OCI-LY1 (cell line): Measurements from ENCODE around the gene TIAL1.

Experiments used
- H2AFZ ChIP-seq: fragments of 200-600 bp; sonication (generic), shearing (Covaris generic); 2 replicates; pipeline ENCODE4 v1.6.0; 2014; ENCODE audit warnings: antibody characterized with exemption, mild to moderate bottlenecking, low read length
- H3F3A ChIP-seq: fragments of 200-600 bp; sonication (generic), shearing (Covaris generic); 2 replicates; pipeline ENCODE4 v1.6.0; 2014; ENCODE audit warnings: mild to moderate bottlenecking, antibody characterized with exemption, low read length, moderate library complexity; ENCODE audit not compliant: insufficient read depth
- H3K27ac ChIP-seq: fragments of 200-600 bp; sonication (generic); 2 replicates; pipeline ENCODE4 v1.5.1; 2014; ENCODE audit warnings: low read length, mixed run types, mild to moderate bottlenecking, low read depth; ENCODE audit not compliant: poor library complexity, severe bottlenecking
- H3K27me3 ChIP-seq: fragments of 200-600 bp; sonication (generic); 2 replicates; pipeline ENCODE4 v1.6.0; 2014; ENCODE audit warnings: antibody characterized with exemption, mild to moderate bottlenecking, low read length, moderate library complexity; ENCODE audit not compliant: insufficient read depth
- H3K36me3 ChIP-seq: fragments of 200-600 bp; sonication (generic); 2 replicates; pipeline ENCODE4 v1.6.1; 2014; ENCODE audit warnings: mild to moderate bottlenecking, antibody characterized with exemption, low read length, moderate library complexity, mixed read lengths; ENCODE audit not compliant: insufficient read depth
- H3K4me1 ChIP-seq: fragments of 200-600 bp; sonication (generic); 2 replicates; pipeline ENCODE4 v1.5.1; 2014; ENCODE audit warnings: mild to moderate bottlenecking, low read length, moderate library complexity; ENCODE audit not compliant: insufficient read depth, severe bottlenecking
- H3K4me2 ChIP-seq: fragments of 200-600 bp; sonication (generic), shearing (Covaris generic); 2 replicates; pipeline ENCODE4 v1.6.1; 2014; ENCODE audit warnings: low read length
- H3K4me3 ChIP-seq: fragments of 200-600 bp; sonication (generic); 2 replicates; pipeline ENCODE4 v1.5.1; 2014; ENCODE audit warnings: low read length, low read depth, mild to moderate bottlenecking, mixed read lengths; ENCODE audit not compliant: poor library complexity, severe bottlenecking
- H3K79me2 ChIP-seq: fragments of 200-600 bp; shearing (Covaris generic); 2 replicates; pipeline ENCODE4 v1.6.1; 2016; ENCODE audit warnings: mixed run types, low read length, mixed read lengths; ENCODE audit not compliant: insufficient read depth
- H3K9ac ChIP-seq: fragments of 200-600 bp; sonication (generic), shearing (Covaris generic); 2 replicates; pipeline ENCODE4 v1.6.1; 2014; ENCODE audit warnings: mild to moderate bottlenecking, low read length, mixed read lengths
- H3K9me2 ChIP-seq: fragments of 200-600 bp; sonication (generic), shearing (Covaris generic); 2 replicates; pipeline ENCODE4 v1.6.1; 2014; ENCODE audit warnings: low read depth, mild to moderate bottlenecking, low read length, mixed read lengths
- H3K9me3 ChIP-seq: fragments of 200-600 bp; shearing (Covaris generic); 2 replicates; pipeline ENCODE4 v1.6.1; 2014; ENCODE audit warnings: low read length, mixed read lengths
- H4K20me1 ChIP-seq: fragments of 200-600 bp; sonication (generic), shearing (Covaris generic); 2 replicates; pipeline ENCODE4 v1.6.0; 2016; ENCODE audit warnings: mild to moderate bottlenecking, low read length; ENCODE audit not compliant: insufficient read depth
- EZH2 ChIP-seq: fragments of 200-600 bp; sonication (generic), shearing (Covaris generic); IDR thresholded peaks from 2 replicates; pipeline ENCODE4 v1.8.0; 2017; ENCODE audit warnings: borderline replicate concordance, mixed run types, mild to moderate bottlenecking, antibody characterized with exemption, low read length, moderate library complexity, mixed read lengths
- TF ChIP-seq, protein P1 (sequence below): fragments of 200-600 bp; sonication (generic), shearing (Covaris generic); IDR thresholded peaks from 2 replicates; pipeline ENCODE4 v1.5.1; 2017; ENCODE audit warnings: mild to moderate bottlenecking, antibody characterized with exemption, low read length, moderate library complexity, mixed read lengths

TIAL1 gene

DNA sequence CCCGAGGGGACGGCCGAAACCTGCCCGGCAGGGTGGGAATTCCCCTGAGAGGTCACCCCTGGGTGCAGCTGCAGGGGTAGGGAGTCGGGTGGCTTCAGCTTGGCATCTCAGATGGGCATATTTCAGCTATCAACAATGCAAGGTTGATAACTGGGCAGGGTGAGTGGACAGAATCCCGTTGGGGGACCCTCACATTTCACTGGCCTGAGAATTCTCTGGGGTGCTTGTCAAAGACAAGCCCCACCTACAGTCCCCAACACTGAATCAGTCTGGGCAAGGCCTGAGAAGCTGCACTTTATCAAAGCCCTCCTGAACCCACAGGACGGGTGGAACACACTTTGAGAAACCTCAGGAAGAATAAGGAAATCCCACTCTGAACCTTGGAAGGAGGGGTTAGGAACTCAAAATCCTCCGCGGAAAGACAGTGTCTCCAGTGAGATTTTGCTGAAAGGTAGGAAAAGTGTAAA lies 57.4 kb downstream of the TIAL1 start:
- no peak overlapping the region for H3K27ac ChIP-seq

DNA sequence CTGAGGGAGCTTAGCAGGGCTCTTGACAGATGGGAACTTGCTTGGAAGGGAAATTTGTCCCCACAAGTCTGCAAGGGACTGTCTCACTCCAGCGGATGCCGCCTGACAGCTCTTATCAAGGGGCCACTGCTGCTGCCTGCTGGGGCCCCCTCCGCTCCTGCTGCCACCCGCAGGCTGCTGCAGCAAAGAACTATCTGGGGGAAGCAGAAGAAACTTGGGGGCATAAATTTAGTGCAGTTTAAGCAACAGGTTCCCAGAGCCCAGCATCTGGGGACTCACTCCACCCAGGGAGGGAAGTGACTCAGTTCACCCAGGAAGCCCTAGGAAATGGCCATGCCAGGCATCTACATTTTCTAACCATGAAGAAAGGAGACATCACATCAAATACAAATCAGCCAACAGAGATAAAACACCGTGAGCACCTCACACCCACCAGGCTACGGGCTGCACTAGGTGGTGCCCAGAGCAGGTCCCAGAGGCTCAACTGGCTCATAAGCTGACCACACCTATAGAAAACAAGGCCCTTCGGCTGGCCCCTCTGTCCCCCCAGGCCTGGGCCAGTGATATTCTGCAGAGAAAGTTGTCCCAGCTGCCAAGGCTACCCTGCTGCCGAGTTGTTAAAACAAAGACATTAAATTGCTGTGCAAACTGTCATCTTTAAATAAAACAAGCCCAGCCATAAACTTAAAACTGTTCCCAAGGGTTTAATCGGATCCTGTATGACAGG lies 58.0 kb downstream of the TIAL1 start:
- Histone ChIP-seq H3F3A (no peaks in the 10 kb centered on the region), H3K9me3 (no peaks in the 10 kb centered on the region), H2AFZ (no peak overlapping the region), H4K20me1 (no peaks in the 10 kb centered on the region), H3K27me3 (no peaks in the 10 kb centered on the region; the same call in 1 of the 2 replicates), H3K4me1 (no peaks in the 10 kb centered on the region), H3K9me2 (no peaks in the 10 kb centered on the region), H3K79me2 (no peaks in the 10 kb centered on the region), H3K27ac (no peak overlapping the region), H3K36me3 (no peaks in the 10 kb centered on the region), H3K4me3 (no peak overlapping the region), H3K4me2 (no peak overlapping the region), H3K9ac (no peak overlapping the region)
- TF ChIP-seq, protein P1, sequence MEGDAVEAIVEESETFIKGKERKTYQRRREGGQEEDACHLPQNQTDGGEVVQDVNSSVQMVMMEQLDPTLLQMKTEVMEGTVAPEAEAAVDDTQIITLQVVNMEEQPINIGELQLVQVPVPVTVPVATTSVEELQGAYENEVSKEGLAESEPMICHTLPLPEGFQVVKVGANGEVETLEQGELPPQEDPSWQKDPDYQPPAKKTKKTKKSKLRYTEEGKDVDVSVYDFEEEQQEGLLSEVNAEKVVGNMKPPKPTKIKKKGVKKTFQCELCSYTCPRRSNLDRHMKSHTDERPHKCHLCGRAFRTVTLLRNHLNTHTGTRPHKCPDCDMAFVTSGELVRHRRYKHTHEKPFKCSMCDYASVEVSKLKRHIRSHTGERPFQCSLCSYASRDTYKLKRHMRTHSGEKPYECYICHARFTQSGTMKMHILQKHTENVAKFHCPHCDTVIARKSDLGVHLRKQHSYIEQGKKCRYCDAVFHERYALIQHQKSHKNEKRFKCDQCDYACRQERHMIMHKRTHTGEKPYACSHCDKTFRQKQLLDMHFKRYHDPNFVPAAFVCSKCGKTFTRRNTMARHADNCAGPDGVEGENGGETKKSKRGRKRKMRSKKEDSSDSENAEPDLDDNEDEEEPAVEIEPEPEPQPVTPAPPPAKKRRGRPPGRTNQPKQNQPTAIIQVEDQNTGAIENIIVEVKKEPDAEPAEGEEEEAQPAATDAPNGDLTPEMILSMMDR = no peak
- no peak for TF ChIP-seq EZH2

More for the DNA sequence above, 57.4 kb downstream of the TIAL1 start:
- no peak overlapping the region for H3K4me2 ChIP-seq
- H3K4me1 ChIP-seq = no peaks in the 10 kb centered on the region
- no peaks in the 10 kb centered on the region for H4K20me1 ChIP-seq
- H3K9me3 ChIP-seq = no peaks in the 10 kb centered on the region
- H3K9ac ChIP-seq = no peak overlapping the region
- H3K79me2 ChIP-seq = no peaks in the 10 kb centered on the region
- H2AFZ ChIP-seq = no peak overlapping the region
- H3K9me2 ChIP-seq = no peaks in the 10 kb centered on the region
- H3K36me3 ChIP-seq = no peaks in the 10 kb centered on the region
- H3K4me3 ChIP-seq = no peak overlapping the region
- no peaks in the 10 kb centered on the region; the same call in 1 of the 2 replicates for H3K27me3 ChIP-seq
- TF ChIP-seq, protein P1 = no peak
- no peak for TF ChIP-seq EZH2
- H3F3A ChIP-seq = no peaks in the 10 kb centered on the region

DNA sequence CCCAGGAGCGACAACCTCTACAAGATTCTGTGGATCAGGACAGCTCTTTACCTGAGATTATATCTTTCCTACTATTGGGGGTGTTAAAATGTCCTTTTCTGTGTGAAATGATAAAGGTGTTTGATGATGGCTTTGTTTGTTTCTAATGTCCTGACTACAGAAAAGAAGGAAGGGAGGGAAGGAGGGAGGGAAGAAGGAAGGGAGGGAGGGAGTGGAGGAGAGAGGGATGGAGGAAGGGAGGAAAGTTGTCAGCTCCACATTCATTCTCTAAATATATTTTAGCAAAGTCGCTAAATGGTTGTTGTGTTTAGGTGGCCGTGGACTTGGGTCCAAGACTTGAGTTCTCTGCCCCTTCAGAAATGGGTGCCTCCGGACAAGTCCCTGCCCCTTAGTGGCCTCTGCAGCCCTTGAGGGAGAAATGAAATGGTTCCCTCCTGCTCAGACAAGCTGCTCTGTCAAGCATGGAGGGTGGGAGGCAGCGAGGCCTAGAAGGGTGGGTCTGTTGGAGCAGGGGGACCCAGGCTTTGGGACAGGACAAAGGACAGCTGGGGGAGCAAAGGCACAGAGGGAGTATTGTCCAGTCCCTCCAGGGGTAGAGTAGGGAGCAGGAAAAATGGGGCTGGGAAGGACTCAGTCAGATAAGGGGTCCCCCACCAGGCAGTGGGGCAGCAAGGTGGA lies 58.7 kb downstream of the TIAL1 start:
- Histone ChIP-seq H3K4me3 (no peak overlapping the region), H3K79me2 (no peaks in the 10 kb centered on the region)

More for the DNA sequence above, 58.7 kb downstream of the TIAL1 start:
- H3K9me3 ChIP-seq = no peaks in the 10 kb centered on the region
- no peak overlapping the region for H2AFZ ChIP-seq
- no peaks in the 10 kb centered on the region for H3K9me2 ChIP-seq
- H3K27me3 ChIP-seq = no peaks in the 10 kb centered on the region; the same call in 1 of the 2 replicates
- H3K36me3 ChIP-seq = no peaks in the 10 kb centered on the region
- H3K4me1 ChIP-seq = no peaks in the 10 kb centered on the region
- no peak overlapping the region for H3K9ac ChIP-seq
- H3K4me2 ChIP-seq = no peak overlapping the region
- no peak overlapping the region for H3K27ac ChIP-seq
- no peaks in the 10 kb centered on the region for H3F3A ChIP-seq
- no peaks in the 10 kb centered on the region for H4K20me1 ChIP-seq
- TF ChIP-seq, protein P1 = no peak
- no peak for TF ChIP-seq EZH2
